Embryonic facial prominence (tissue), 1 donor: ENCODE measurements around the gene TBX18.

Source experiments
- DNase-seq: peaks from one replicate; pipeline ENCODE4 v3.0.0-alpha.2; 2016; ENCODE audit errors: extremely low spot score

TBX18 gene

DNA sequence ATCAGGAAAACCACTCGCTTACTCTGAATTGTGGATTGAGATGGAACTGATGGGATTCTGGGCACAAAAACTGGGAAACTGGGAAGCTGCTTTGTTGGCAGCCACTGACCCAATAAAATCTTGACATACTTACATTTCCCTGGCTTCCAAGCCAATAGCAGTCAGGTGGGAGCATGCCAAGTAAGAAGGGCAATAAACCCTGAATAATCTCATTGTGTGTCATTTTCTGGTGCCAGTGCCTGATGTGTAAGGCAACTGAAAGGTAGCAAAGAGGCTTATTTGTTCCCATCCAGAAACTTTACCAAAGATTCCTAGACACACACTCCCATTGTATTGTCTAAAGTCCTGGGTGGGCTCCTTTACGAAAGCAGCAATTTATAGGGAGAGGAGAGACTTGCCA, 93.2 kb downstream of the TBX18 start:
- no peak for DNase-seq

- DNase-seq: no peak
Measured at GRCh38 chr6:84669945-84670344, 94.5 kb downstream of the TBX18 start.

GRCh38 chr6:84667252-84668213, 96.9 kb downstream of the TBX18 start:
- DNase-seq: no peak

GRCh38 chr6:84665401-84665800, 99.0 kb downstream of the TBX18 start:
- DNase-seq: no peak

DNA sequence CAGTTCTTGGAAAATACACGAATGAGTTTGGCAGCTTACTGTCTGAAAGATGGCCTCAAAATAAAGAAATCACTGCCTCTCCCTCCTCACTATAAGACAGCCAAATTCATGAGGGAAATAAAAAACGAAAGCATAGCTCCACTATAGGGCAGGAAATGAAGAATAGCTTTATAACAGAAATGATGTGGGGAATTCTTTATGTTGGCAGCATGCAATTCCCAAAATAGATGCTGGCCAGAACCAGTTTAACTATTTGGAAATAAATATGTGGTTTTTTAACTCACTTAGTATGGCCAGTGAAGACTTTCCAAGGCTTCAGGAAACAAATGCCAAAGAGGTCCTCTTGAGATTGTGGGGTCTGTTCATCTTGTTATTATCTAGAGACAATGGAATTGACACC, 100.5 kb downstream of the TBX18 start:
- DNase-seq: no peak

DNA sequence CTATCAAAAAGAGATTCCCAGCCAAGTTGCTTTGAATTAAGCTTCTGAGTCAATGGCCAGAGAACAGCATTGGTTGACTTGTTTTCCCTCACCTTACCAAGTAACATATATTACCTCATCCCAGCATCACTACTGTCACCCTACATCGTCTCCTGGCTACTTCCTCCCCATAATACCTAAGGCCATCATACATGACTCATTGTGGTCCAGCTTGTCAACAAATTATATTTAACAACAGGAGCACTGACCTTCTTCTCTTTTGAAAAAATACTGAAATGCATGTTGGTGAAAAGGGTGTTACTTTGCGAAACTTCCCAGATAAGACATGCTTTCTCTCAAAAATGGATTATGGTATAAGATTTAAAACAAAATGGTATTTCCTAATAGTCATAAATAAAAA, 106.9 kb downstream of the TBX18 start:
- no peak for DNase-seq

GRCh38 chr6:84657025-84657424, 107.4 kb downstream of the TBX18 start:
- DNase-seq: no peak

DNA sequence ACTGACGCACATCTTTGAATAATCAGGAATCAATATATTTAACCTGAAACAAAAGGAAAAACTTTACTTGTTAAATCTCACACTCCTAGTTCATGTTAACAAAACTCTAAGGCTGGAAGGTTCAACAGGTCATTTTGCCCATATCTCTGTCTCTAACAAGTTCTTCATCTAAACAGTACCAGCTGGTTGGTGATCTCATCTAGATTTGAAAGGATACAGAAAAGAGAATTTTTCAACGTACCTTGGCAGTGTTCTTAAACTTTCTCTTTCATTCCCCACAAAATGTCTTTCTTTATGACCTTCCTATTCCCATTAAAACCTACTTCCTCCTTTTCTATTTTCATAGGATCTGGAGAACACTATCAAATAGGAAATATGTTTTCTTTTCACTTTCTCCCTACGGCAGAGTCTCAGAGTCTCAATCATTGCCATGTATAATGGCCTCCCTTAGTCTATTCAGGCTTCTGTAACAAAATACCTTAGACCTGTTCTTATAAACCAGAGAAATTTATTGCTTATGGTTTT, 111.3 kb downstream of the TBX18 start:
- no peak for DNase-seq

DNA sequence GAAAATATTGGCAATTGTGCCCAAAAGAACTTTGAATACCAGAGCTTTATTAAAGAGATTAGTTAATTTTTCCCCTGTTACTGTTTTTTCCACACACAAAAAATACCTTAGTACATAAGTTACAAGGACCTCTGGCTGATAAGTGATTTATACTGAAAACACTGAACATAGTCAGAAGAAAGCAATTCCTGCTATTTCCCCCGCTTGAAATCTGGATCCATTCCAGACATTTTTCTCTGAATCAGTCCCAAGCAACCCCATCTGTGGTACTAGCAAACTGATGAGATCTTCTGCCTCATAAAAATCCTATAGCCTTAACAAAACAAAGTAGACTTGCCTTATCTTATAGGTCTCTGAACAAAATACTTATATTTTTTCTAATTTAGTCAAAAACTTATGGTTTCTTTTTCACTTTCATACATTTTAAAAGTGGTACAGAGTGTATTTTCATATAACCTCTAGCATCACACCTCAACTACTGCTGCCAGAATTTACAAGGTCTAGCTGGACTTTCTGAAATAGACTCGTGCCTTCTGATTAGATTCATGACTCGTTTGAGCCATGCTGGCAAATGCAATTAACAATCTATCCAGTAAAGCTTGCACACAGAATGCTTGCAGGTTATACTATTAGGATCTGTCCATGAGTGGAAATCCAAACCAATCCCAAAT, 111.9 kb downstream of the TBX18 start:
- no peak for DNase-seq

GRCh38 chr6:84651583-84651982, 112.8 kb downstream of the TBX18 start:
- no peak for DNase-seq

GRCh38 chr6:84648444-84648843, 116.0 kb downstream of the TBX18 start:
- no peak for DNase-seq

- no peak for DNase-seq
Measured at GRCh38 chr6:84645563-84646266, 118.7 kb downstream of the TBX18 start.

GRCh38 chr6:84645000-84645399, 119.4 kb downstream of the TBX18 start:
- DNase-seq: no peak

DNA sequence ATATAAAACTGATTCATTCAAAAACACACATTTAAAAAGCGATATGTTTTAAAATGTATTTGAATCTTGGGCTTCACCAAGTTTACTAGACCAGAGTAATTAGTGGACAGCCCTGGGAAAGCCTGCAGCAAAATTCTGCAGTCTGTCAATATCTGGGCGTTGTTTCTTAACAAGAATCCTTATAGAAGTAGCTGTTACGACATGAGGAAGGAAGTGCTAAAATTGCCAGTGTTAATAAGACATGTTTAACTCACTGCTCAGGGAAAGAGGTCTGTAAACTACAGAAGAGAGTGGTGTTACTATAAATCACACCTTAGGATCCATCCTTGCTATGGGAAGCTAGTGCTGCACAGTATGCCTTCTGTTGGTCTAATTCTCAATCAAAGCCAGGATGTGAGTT, 120.6 kb downstream of the TBX18 start:
- no peak for DNase-seq

GRCh38 chr6:84641076-84641475, 123.3 kb downstream of the TBX18 start:
- DNase-seq: no peak

GRCh38 chr6:84639396-84639795, 125.0 kb downstream of the TBX18 start:
- DNase-seq: no peak

DNA sequence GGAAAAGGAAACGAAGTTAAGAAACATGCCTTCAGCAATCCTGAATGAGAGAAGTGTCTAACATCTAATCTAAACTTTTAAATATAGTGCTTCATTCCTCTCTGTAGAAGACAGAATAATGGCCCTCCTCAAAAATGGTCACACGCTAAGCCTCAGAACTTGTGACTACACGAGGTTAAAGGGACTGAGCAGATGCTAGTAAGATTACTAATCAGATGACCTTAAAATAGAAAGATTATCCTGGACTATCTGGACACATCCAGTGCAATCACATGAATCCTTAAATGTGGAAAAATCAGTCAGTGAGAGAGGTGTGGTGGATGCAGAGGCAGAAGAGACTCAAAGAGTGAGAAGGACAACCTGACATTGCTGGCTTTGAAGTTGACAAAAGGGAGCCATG, 126.1 kb downstream of the TBX18 start:
- no peak for DNase-seq
